Stimulated activated naive CD8-positive, alpha-beta T cell treated with anti-CD3 and anti-CD28 coated beads, Interleukin-15, amount 100 ng/mL, for 72 hours (primary cell): ENCODE data around the gene LIPG.
"Not testable (repeated sequence)": the region's sequence is repeated elsewhere in the genome, so short reads cannot be mapped to it uniquely, and the experiment has no call there.

Experiments used
- ATAC-seq: fragments of 150-1000 bp; cut with Tn5 transposase; 2 replicates; pipeline ENCODE4 v1.10.0; 2021; ENCODE audit warnings: mild to moderate bottlenecking, moderate library complexity
- DNase-seq, 2 donors: peaks; one replicate each; pipeline ENCODE4 v3.0.0; 2021 to 2022
- H3K27ac Mint-ChIP-seq, 2 donors: one replicate each; pipeline ENCODE4 v1.8.0; 2022; ENCODE audit warnings: mild to moderate bottlenecking in 2 of 2, mixed read lengths in 2 of 2, moderate library complexity in 2 of 2
- H3K27me3 Mint-ChIP-seq: one replicate; pipeline ENCODE4 v1.8.0; 2022; ENCODE audit warnings: mixed read lengths
- H3K4me1 Mint-ChIP-seq: one replicate; pipeline ENCODE4 v1.8.0; 2022; ENCODE audit warnings: mild to moderate bottlenecking, mixed read lengths
- H3K4me3 Mint-ChIP-seq, 2 donors: one replicate each; pipeline ENCODE4 v1.8.0; 2022; ENCODE audit warnings: mild to moderate bottlenecking in 2 of 2, mixed read lengths in 2 of 2, moderate library complexity in 1 of 2
- H3K9me3 Mint-ChIP-seq, 2 donors: one replicate each; pipeline ENCODE4 v1.8.0; 2022; ENCODE audit warnings: mixed read lengths in 2 of 2

The LIPG gene

GRCh38 chr18:49531678-49532153 lies 30.1 kb upstream of the LIPG start:
- Mint-ChIP-seq H3K27me3 (peaks cover 30% of the 10 kb centered on the region), H3K27ac (no peak overlapping the region), H3K4me3 (no peak overlapping the region), H3K9me3 (peaks cover 0 to 5% of the 10 kb centered on the region in 2 donors), H3K4me1 (no peaks in the 10 kb centered on the region)
- ATAC-seq: no peak
- DNase-seq: no peak

- ATAC-seq: no peak
Measured at GRCh38 chr18:49534846-49535601, 26.8 kb upstream of the LIPG start.

GRCh38 chr18:49537232-49537896 lies 24.5 kb upstream of the LIPG start:
- H3K9me3 Mint-ChIP-seq: peaks cover 0 to 5% of the 10 kb centered on the region in 2 donors
- H3K4me1 Mint-ChIP-seq: no peaks in the 10 kb centered on the region
- H3K4me3 Mint-ChIP-seq: no peak overlapping the region
- H3K27ac Mint-ChIP-seq: no peak overlapping the region
- peaks cover 13% of the 10 kb centered on the region for H3K27me3 Mint-ChIP-seq
- ATAC-seq (no peak), DNase-seq (no peak)

More at GRCh38 chr18:49534846-49535601, 26.8 kb upstream of the LIPG start:
- Mint-ChIP-seq H3K4me1 (no peaks in the 10 kb centered on the region), H3K4me3 (no peak overlapping the region), H3K27me3 (peaks cover 20% of the 10 kb centered on the region), H3K27ac (no peak overlapping the region), H3K9me3 (peaks cover 0 to 5% of the 10 kb centered on the region in 2 donors)
- no peak for DNase-seq

- H3K27me3 Mint-ChIP-seq: peaks cover 8% of the 10 kb centered on the region
- no peaks in the 10 kb centered on the region for H3K4me1 Mint-ChIP-seq
- DNase-seq (no peak), ATAC-seq (no peak)
- no peak overlapping the region for H3K4me3 Mint-ChIP-seq
- no peak overlapping the region for H3K27ac Mint-ChIP-seq
- H3K9me3 Mint-ChIP-seq: no peaks in the 10 kb centered on the region
Measured at GRCh38 chr18:49544362-49544761, 17.5 kb upstream of the LIPG start.

- no peak for DNase-seq
- no peak for ATAC-seq
- Mint-ChIP-seq H3K27me3 (peaks cover 8% of the 10 kb centered on the region), H3K4me1 (no peaks in the 10 kb centered on the region), H3K4me3 (no peak overlapping the region), H3K9me3 (no peaks in the 10 kb centered on the region), H3K27ac (no peak overlapping the region)
Measured at GRCh38 chr18:49546278-49546677, 15.6 kb upstream of the LIPG start.

- Mint-ChIP-seq H3K27ac (no peak overlapping the region), H3K4me1 (no peaks in the 10 kb centered on the region), H3K27me3 (peaks cover 8% of the 10 kb centered on the region), H3K4me3 (no peak overlapping the region), H3K9me3 (no peaks in the 10 kb centered on the region)
- DNase-seq (no peak), ATAC-seq (no peak)
Measured at GRCh38 chr18:49546719-49547273, 15.1 kb upstream of the LIPG start.

- no peak overlapping the region for H3K27ac Mint-ChIP-seq
- DNase-seq (no peak), ATAC-seq (no peak)
- no peaks in the 10 kb centered on the region for H3K9me3 Mint-ChIP-seq
- no peak overlapping the region for H3K4me3 Mint-ChIP-seq
- H3K4me1 Mint-ChIP-seq: no peaks in the 10 kb centered on the region
- peaks cover 11% of the 10 kb centered on the region for H3K27me3 Mint-ChIP-seq
Measured at GRCh38 chr18:49547701-49548100, 14.2 kb upstream of the LIPG start.

GRCh38 chr18:49548229-49548636 lies 13.6 kb upstream of the LIPG start:
- no peak overlapping the region for H3K4me3 Mint-ChIP-seq
- no peak for ATAC-seq

GRCh38 chr18:49550621-49551339 lies 11.1 kb upstream of the LIPG start:
- Mint-ChIP-seq H3K4me3 (no peak overlapping the region), H3K27ac (no peak overlapping the region), H3K4me1 (no peaks in the 10 kb centered on the region), H3K9me3 (no peaks in the 10 kb centered on the region), H3K27me3 (peaks cover 35% of the 10 kb centered on the region)
- ATAC-seq (no peak), DNase-seq (no peak)

More at GRCh38 chr18:49548229-49548636, 13.6 kb upstream of the LIPG start:
- peaks cover 17% of the 10 kb centered on the region for H3K27me3 Mint-ChIP-seq
- no peaks in the 10 kb centered on the region for H3K9me3 Mint-ChIP-seq
- no peak for DNase-seq
- H3K4me1 Mint-ChIP-seq: no peaks in the 10 kb centered on the region
- H3K27ac Mint-ChIP-seq: no peak overlapping the region

- peaks cover 30% of the 10 kb centered on the region for H3K27me3 Mint-ChIP-seq
- ATAC-seq: no peak
- H3K9me3 Mint-ChIP-seq: no peaks in the 10 kb centered on the region
- H3K27ac Mint-ChIP-seq: no peak overlapping the region
- H3K4me1 Mint-ChIP-seq: no peaks in the 10 kb centered on the region
- H3K4me3 Mint-ChIP-seq: no peak overlapping the region
- no peak for DNase-seq
Measured at GRCh38 chr18:49553003-49553402, 8.9 kb upstream of the LIPG start.

- Mint-ChIP-seq H3K27me3 (peaks cover 54% of the 10 kb centered on the region), H3K4me3 (no peak overlapping the region)
Measured at GRCh38 chr18:49555641-49556040, 6.2 kb upstream of the LIPG start.

GRCh38 chr18:49558356-49558755 lies 3.5 kb upstream of the LIPG start:
- DNase-seq (no peak), ATAC-seq (no peak)
- Mint-ChIP-seq H3K4me3 (no peak overlapping the region), H3K27me3 (peaks cover 71% of the 10 kb centered on the region), H3K27ac (no peak overlapping the region), H3K4me1 (peaks cover 33% of the 10 kb centered on the region), H3K9me3 (no peaks in the 10 kb centered on the region)

More at GRCh38 chr18:49555641-49556040, 6.2 kb upstream of the LIPG start:
- ATAC-seq (no peak), DNase-seq (no peak)
- H3K4me1 Mint-ChIP-seq: peaks cover 6% of the 10 kb centered on the region
- no peaks in the 10 kb centered on the region for H3K9me3 Mint-ChIP-seq
- H3K27ac Mint-ChIP-seq: no peak overlapping the region

GRCh38 chr18:49559326-49559931 lies 2.4 kb upstream of the LIPG start:
- not testable (repeated sequence) for H3K4me3 Mint-ChIP-seq, H3K9me3 Mint-ChIP-seq, H3K27ac Mint-ChIP-seq, DNase-seq, ATAC-seq
- Mint-ChIP-seq H3K4me1 (peaks cover 35% of the 10 kb centered on the region), H3K27me3 (peaks cover 77% of the 10 kb centered on the region)

GRCh38 chr18:49560277-49560623 lies 1.6 kb upstream of the LIPG start:
- Mint-ChIP-seq H3K27me3 (peaks cover 77% of the 10 kb centered on the region), H3K27ac (no peak overlapping the region), H3K4me1 (peaks cover 35% of the 10 kb centered on the region), H3K4me3 (peak overlapping the region; percentile 78 to 89), H3K9me3 (no peaks in the 10 kb centered on the region)
- no peak for ATAC-seq
- DNase-seq: no peak

- H3K4me3 Mint-ChIP-seq: peak overlapping the region; percentile 78 to 89
- ATAC-seq: peak; percentile 16
Measured at GRCh38 chr18:49560624-49561288, 1.1 kb upstream of the LIPG start.

More at GRCh38 chr18:49560624-49561288, 1.1 kb upstream of the LIPG start:
- H3K27me3 Mint-ChIP-seq: peaks cover 79% of the 10 kb centered on the region
- H3K27ac Mint-ChIP-seq: no peak overlapping the region
- no peaks in the 10 kb centered on the region for H3K9me3 Mint-ChIP-seq
- DNase-seq: peak in 1 of 2 donors; percentile 7
- peaks cover 35% of the 10 kb centered on the region for H3K4me1 Mint-ChIP-seq
